Measurements from ENCODE around the gene CACNA1B.

Gene CACNA1B

DNA sequence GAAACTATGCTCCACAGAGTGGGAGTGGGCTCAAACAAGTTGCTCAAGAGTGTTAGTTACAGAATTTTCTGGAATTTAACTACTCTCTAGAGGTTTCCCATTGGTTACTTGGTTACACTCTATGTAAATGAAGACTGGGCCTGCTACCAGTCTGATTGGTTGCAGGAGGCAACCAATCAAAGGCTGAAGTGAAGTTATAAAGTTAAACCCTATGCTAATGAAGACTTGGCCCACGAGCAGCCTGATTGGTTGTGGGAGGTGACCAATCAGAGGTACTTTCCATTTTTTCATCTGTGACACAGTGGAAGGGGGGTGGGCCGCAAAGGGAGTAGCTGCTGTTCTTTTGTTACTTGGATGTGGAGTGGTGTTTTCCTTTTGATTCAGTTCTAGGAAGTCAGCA is 69.4 kb downstream of the CACNA1B start:
- Histone ChIP-seq H3K9me3 (ENCODE audit: control insufficient read depth, low read length) (peaks cover 23% of the 10 kb centered on the region), H3K4me3 (ENCODE audit: low read length) (no peak overlapping the region), H3K4me1 (ENCODE audit: control insufficient read depth, insufficient read depth, low read length) (no peaks in the 10 kb centered on the region), H3K9ac (ENCODE audit: low read length) (no peak overlapping the region), H3K27me3 (replicated peaks; ENCODE audit: control insufficient read depth, insufficient read depth, low read length) (no peaks in the 10 kb centered on the region), H3K36me3 (ENCODE audit: control insufficient read depth, insufficient read depth, low read length, severe bottlenecking) (no peaks in the 10 kb centered on the region)
- no peak for DNase-seq (ENCODE audit: low read depth)

DNA sequence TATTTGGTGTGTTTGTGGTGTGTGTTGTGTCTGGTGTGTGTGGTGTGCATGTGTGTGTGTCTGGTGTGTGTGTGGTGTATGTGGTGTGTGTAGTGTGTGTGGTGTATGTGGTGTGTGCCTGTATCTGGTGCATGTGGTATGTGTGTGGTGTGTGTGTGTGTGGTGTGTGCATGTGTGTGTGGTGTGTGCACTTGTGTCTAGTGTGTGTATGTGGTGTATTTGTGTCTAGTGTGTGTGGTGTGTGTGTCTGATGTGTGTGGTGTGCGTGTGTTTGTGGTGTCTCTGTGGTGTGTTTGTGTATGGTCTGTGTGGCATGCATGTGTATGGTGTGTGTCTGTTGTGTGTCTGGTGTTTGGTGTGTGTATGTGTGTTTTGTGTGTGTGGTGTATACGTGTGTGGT is 71.1 kb downstream of the CACNA1B start:
- Histone ChIP-seq H3K36me3 (ENCODE audit: control insufficient read depth, insufficient read depth, low read length, severe bottlenecking) (no peaks in the 10 kb centered on the region), H3K4me3 (ENCODE audit: low read length) (no peak overlapping the region), H3K27me3 (replicated peaks; ENCODE audit: control insufficient read depth, insufficient read depth, low read length) (no peaks in the 10 kb centered on the region), H3K4me1 (ENCODE audit: control insufficient read depth, insufficient read depth, low read length) (no peaks in the 10 kb centered on the region), H3K9me3 (ENCODE audit: control insufficient read depth, low read length) (peaks cover 21% of the 10 kb centered on the region), H3K9ac (ENCODE audit: low read length) (no peak overlapping the region)
- no peak for DNase-seq (ENCODE audit: low read depth)

DNA sequence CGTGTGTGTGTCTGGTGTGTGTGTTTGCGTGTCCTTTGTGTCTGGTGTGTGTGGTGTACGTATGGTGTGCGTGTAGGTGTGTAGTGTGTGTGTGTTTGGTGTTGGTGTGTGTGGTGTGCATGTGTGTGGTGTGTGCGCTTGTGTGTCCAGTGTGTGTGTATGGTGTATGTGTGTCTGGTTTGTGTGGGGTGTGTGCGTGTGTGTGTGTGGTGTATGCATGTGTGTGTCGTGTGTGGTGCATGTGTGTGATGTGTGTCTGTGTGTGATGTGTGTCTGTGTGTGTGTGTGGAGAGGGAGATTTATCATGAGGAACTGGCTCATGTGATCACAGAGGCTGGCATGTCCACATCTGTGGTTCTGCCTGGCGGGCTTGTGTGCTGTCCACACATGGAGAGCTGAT is 71.7 kb downstream of the CACNA1B start:
- Histone ChIP-seq H3K9me3 (ENCODE audit: control insufficient read depth, low read length) (peaks cover 18% of the 10 kb centered on the region), H3K36me3 (ENCODE audit: control insufficient read depth, insufficient read depth, low read length, severe bottlenecking) (no peaks in the 10 kb centered on the region), H3K4me3 (ENCODE audit: low read length) (no peak overlapping the region), H3K4me1 (ENCODE audit: control insufficient read depth, insufficient read depth, low read length) (no peaks in the 10 kb centered on the region), H3K9ac (ENCODE audit: low read length) (no peak overlapping the region), H3K27me3 (replicated peaks; ENCODE audit: control insufficient read depth, insufficient read depth, low read length) (no peaks in the 10 kb centered on the region)
- DNase-seq (ENCODE audit: low read depth) = no peak

DNA sequence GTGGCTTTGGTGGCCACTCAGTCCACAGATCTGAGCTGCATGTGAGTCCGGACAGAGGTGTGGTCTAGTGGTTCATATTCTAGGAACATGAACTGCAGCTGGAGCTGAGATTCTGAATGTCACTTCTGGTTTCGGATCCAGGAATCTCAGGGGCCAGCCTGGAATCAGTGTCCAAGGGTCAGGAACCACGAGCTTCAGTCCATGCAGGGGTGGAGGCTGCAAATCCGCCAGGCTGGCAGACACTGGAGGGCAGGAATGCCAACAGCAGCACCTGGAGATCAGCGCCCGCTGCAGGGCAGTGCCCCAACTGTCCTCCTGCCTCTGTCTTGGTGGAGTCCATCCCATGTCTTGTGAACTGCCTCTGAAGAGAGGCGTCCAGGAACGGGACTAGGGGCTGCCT is 73.5 kb downstream of the CACNA1B start:
- no peak overlapping the region for H3K9ac ChIP-seq (ENCODE audit: low read length)

DNA sequence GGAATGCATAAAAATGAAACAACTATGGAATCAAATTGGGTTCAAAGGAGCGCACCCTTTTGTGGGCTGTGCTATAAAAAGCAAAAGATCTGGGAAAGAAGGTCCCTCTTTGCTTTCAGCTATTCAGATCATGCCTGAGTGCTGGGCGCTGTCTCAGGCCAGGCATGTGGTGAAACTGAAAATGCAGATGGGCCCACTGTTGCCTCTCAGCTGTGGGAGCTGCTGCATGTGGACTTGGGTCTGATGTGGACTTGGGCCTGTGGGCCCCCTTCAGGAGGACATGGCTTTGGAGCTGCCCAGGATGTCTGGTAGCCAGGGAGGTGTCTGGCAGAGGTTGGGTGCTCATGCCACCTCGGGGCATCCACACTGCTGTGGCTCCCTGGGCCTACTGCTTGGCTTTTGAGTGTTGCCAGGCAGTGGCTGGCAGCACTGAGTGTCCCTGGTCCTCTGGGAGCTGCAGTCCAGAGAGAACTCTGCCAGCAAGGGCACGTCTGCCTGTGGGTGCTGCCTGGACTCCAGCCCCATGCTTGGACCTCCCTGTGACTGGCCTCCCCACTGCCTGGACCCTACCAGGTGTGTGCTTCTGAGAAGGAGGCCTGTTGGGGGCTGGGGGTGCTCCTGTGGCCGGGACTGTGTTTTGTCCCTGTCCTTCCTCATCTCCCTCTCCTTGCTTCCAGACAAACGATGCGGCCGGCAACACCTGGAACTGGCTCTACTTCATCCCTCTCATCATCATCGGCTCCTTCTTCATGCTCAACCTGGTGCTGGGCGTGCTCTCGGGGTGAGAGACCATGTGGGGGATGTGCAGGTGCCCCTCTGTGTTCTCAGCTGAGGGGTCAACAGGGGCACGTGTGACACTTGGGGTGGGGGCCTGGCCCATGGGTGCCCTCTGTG is 74.3 kb downstream of the CACNA1B start:
- Histone ChIP-seq H3K4me3 (ENCODE audit: low read length) (no peak overlapping the region), H3K36me3 (ENCODE audit: control insufficient read depth, insufficient read depth, low read length, severe bottlenecking) (no peaks in the 10 kb centered on the region), H3K9me3 (ENCODE audit: control insufficient read depth, low read length) (no peaks in the 10 kb centered on the region), H3K27me3 (replicated peaks; ENCODE audit: control insufficient read depth, insufficient read depth, low read length) (no peaks in the 10 kb centered on the region), H3K4me1 (ENCODE audit: control insufficient read depth, insufficient read depth, low read length) (no peaks in the 10 kb centered on the region), H3K9ac (ENCODE audit: low read length) (no peak overlapping the region)
- DNase-seq (ENCODE audit: low read depth) = no peak

More for the DNA sequence above, 73.5 kb downstream of the CACNA1B start:
- Histone ChIP-seq H3K36me3 (ENCODE audit: control insufficient read depth, insufficient read depth, low read length, severe bottlenecking) (no peaks in the 10 kb centered on the region), H3K27me3 (replicated peaks; ENCODE audit: control insufficient read depth, insufficient read depth, low read length) (no peaks in the 10 kb centered on the region), H3K4me1 (ENCODE audit: control insufficient read depth, insufficient read depth, low read length) (no peaks in the 10 kb centered on the region), H3K9me3 (ENCODE audit: control insufficient read depth, low read length) (peaks cover 6% of the 10 kb centered on the region), H3K4me3 (ENCODE audit: low read length) (no peak overlapping the region)
- DNase-seq (ENCODE audit: low read depth) = no peak

DNA sequence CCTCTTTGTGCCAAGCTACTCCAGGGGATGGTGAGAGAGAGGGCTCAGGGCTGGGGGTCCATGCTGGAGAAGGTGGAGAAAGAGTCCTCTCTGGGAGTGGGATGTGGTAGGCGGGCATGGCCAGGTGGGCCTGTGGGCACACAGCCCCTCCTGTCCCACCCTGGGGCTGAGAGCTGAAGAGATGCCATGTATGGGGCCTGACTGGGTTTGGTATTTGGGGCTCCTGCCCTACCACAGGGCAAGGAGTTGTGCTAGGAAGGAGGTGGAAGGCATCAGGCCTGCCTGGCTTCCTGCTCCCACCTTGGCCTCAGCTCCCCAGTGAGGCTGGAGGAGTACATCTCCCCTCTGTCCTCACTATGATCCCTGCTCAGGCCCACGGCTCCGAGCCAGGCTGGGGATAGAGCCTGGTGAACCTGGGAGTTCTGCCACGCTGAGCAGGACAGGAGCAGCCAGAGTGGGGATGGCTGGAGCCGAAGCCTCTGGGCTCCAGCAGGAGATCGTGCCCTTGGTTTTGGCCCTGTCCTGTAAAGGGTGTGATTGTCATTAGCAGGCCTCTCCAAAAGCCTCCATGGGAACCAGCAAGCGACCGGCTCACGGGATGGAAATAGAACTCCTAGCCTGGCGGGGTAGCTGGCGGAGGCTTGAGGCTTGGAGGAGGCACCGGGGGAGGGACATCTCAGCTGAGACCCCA is 75.5 kb downstream of the CACNA1B start:
- no peaks in the 10 kb centered on the region for H3K27me3 ChIP-seq (replicated peaks; ENCODE audit: control insufficient read depth, insufficient read depth, low read length)
- H3K9ac ChIP-seq (ENCODE audit: low read length) = no peak overlapping the region
- H3K36me3 ChIP-seq (ENCODE audit: control insufficient read depth, insufficient read depth, low read length, severe bottlenecking) = no peaks in the 10 kb centered on the region
- no peak overlapping the region for H3K4me3 ChIP-seq (ENCODE audit: low read length)
- no peaks in the 10 kb centered on the region for H3K9me3 ChIP-seq (ENCODE audit: control insufficient read depth, low read length)
- no peak for DNase-seq (ENCODE audit: low read depth)
- H3K4me1 ChIP-seq (ENCODE audit: control insufficient read depth, insufficient read depth, low read length) = no peaks in the 10 kb centered on the region

DNA sequence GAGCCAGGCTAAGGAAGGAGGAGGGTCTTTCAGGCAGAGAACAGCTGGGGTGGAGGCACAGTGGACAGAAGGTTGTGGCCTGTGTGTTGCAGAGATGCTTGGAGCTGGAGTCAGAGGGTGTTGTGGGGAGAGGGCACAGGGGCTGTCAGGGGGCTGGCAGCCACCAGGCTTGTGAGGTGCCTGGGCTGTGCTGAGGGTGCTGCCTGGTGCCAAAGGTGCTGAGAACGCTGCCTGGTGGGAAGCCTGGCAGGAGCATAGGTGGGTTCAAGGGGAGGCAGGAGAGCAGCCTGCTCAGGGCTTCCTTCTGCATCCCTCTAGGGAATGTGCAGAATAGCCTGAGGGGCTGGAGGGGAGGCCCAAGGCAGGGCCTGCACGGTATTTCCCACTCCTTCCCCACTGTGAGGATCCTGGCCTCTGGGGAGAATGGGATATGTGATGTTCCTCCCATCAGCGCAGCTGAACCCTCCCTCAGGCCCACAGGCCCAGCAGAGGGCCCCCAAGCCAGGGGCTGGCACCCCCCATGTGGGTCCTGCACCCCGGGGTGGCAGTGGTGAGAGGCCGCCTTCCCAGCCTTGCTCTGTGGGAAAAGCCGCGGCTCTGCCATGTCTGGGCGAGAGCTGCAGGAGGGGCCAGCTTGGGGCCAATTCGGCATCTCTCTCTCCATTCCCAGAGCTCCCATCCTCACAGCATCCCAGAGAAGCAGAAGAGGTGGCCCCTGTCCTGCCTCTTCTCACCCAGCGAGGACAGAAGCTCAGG is 76.3 kb downstream of the CACNA1B start:
- Histone ChIP-seq H3K4me1 (ENCODE audit: control insufficient read depth, insufficient read depth, low read length) (no peaks in the 10 kb centered on the region), H3K36me3 (ENCODE audit: control insufficient read depth, insufficient read depth, low read length, severe bottlenecking) (no peaks in the 10 kb centered on the region), H3K9ac (ENCODE audit: low read length) (no peak overlapping the region), H3K27me3 (replicated peaks; ENCODE audit: control insufficient read depth, insufficient read depth, low read length) (no peaks in the 10 kb centered on the region), H3K9me3 (ENCODE audit: control insufficient read depth, low read length) (no peaks in the 10 kb centered on the region), H3K4me3 (ENCODE audit: low read length) (no peak overlapping the region)
- DNase-seq (ENCODE audit: low read depth) = no peak

DNA sequence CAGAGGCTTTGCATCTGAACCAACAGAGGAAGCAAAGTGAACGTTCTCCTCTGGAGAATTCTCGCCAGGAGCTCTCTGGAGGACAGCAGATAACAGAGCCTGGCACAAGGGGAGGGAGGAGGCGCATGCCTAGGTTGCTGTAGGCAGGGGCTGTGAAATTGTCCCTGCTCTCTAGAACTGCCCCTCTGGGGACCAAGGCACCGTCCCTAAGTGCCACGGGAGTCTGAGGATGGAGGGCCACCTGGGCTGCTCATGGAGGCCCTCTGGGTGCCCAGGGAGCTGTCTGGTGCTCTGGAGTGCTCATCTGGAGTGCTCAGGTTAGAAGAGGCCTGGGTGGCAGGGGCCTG is 77.6 kb downstream of the CACNA1B start:
- Histone ChIP-seq H3K9ac (ENCODE audit: low read length) (no peak overlapping the region), H3K9me3 (ENCODE audit: control insufficient read depth, low read length) (no peaks in the 10 kb centered on the region), H3K36me3 (ENCODE audit: control insufficient read depth, insufficient read depth, low read length, severe bottlenecking) (no peaks in the 10 kb centered on the region), H3K4me3 (ENCODE audit: low read length) (no peak overlapping the region), H3K27me3 (replicated peaks; ENCODE audit: control insufficient read depth, insufficient read depth, low read length) (no peaks in the 10 kb centered on the region), H3K4me1 (ENCODE audit: control insufficient read depth, insufficient read depth, low read length) (no peaks in the 10 kb centered on the region)
- DNase-seq (ENCODE audit: low read depth) = no peak

DNA sequence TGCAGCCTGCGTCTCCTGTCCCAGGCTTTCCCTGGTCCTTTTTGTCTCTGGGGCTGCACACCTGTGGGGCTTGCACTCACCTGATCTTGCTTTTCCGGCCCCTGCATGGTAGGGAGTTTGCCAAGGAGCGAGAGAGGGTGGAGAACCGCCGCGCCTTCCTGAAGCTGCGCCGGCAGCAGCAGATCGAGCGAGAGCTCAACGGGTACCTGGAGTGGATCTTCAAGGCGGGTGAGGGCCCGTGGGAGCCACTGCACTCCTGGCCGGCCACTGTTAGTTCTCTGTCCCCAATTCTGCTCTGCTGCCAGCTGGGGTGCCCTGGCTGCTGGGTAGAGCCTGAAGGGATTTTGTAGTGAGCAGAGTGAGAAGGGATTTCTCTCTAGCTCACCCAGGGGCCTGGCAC is 78.0 kb downstream of the CACNA1B start:
- no peaks in the 10 kb centered on the region for H3K27me3 ChIP-seq (replicated peaks; ENCODE audit: control insufficient read depth, insufficient read depth, low read length)
- no peak for DNase-seq (ENCODE audit: low read depth)
- H3K9ac ChIP-seq (ENCODE audit: low read length) = no peak overlapping the region
- H3K4me3 ChIP-seq (ENCODE audit: low read length) = no peak overlapping the region
- H3K9me3 ChIP-seq (ENCODE audit: control insufficient read depth, low read length) = no peaks in the 10 kb centered on the region
- no peaks in the 10 kb centered on the region for H3K36me3 ChIP-seq (ENCODE audit: control insufficient read depth, insufficient read depth, low read length, severe bottlenecking)
- no peaks in the 10 kb centered on the region for H3K4me1 ChIP-seq (ENCODE audit: control insufficient read depth, insufficient read depth, low read length)

DNA sequence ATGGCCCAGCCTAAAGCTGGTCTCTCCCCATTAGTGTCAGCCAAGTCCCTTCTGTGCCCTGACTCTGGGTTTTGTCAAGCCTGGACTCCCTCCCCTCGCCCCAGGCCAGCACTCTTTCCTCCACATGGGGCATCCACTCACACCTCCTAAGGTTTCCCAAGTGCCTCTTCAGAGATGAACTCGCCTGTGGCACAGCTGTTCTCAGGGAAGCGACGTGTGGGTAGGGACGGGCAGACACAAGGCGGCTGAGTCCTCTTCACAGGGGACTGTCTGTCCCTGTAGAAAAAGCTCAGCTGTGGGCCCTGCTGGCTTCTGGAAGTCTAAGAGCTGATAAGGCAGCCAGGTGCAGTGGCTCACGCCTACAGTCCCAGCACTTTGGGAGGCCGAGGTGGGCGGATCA is 78.5 kb downstream of the CACNA1B start:
- H3K4me1 ChIP-seq (ENCODE audit: control insufficient read depth, insufficient read depth, low read length) = no peaks in the 10 kb centered on the region
- no peak for DNase-seq (ENCODE audit: low read depth)
- H3K36me3 ChIP-seq (ENCODE audit: control insufficient read depth, insufficient read depth, low read length, severe bottlenecking) = no peaks in the 10 kb centered on the region
- H3K9me3 ChIP-seq (ENCODE audit: control insufficient read depth, low read length) = no peaks in the 10 kb centered on the region
- H3K27me3 ChIP-seq (replicated peaks; ENCODE audit: control insufficient read depth, insufficient read depth, low read length) = no peaks in the 10 kb centered on the region
- no peak overlapping the region for H3K9ac ChIP-seq (ENCODE audit: low read length)
- H3K4me3 ChIP-seq (ENCODE audit: low read length) = no peak overlapping the region

DNA sequence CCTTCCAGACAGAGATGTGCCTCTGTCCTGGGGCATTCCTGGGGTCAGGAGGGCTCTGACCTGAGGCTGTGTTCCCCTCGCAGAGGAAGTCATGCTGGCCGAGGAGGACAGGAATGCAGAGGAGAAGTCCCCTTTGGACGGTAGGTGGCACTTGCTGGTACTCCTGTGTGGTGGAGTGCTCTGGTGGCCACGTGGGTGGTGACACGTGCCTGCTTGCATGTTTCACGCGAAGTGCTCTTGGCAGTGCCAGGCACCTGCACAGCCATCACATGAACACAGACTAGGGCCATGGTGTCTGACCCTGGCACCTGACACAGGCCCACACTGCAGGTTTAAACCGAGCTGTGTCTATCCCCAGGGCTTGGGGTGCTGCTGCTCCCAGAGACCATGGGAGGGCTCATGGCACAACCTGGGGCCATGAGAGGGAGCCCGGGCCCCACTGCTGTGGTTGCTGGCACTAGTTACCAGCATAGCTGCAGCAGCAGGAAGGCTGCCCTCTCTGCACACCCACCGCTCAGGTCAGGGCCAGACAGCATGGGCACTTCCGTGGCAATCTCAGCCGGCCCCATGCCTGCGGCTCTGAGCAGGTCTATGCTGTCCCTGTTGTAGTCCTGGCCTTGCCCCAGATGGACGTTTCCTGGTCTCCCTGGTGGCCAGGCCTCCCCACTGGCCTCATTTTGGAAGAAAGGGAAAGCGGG is 79.3 kb downstream of the CACNA1B start:
- Histone ChIP-seq H3K36me3 (ENCODE audit: control insufficient read depth, insufficient read depth, low read length, severe bottlenecking) (no peaks in the 10 kb centered on the region), H3K4me1 (ENCODE audit: control insufficient read depth, insufficient read depth, low read length) (no peaks in the 10 kb centered on the region)
- DNase-seq (ENCODE audit: low read depth) = no peak

More for the DNA sequence above, 79.3 kb downstream of the CACNA1B start:
- H3K27me3 ChIP-seq (replicated peaks; ENCODE audit: control insufficient read depth, insufficient read depth, low read length) = no peaks in the 10 kb centered on the region
- no peak overlapping the region for H3K9ac ChIP-seq (ENCODE audit: low read length)
- H3K4me3 ChIP-seq (ENCODE audit: low read length) = no peak overlapping the region
- H3K9me3 ChIP-seq (ENCODE audit: control insufficient read depth, low read length) = peaks cover 2% of the 10 kb centered on the region
